ENCODE results near the gene OPRM1.

The OPRM1 gene

GRCh38 chr6:154243793-154244750, 205.0 kb downstream of the OPRM1 start:
- no peak for DNase-seq

GRCh38 chr6:154245506-154245905, 206.5 kb downstream of the OPRM1 start:
- peak in 1 of 2 donors; percentile 60 for DNase-seq

- DNase-seq = no peak
These were observed 207.7 kb downstream of the OPRM1 start for GRCh38 chr6:154246723-154247118.

- peak in 1 of 2 donors; percentile 66 for DNase-seq
These were observed 208.2 kb downstream of the OPRM1 start for GRCh38 chr6:154247119-154247861.

- peak; percentile 30 to 77 for DNase-seq
These were observed 210.7 kb downstream of the OPRM1 start for GRCh38 chr6:154249499-154250298.

- DNase-seq = no peak
These were observed 212.1 kb downstream of the OPRM1 start for GRCh38 chr6:154251116-154251515.

GRCh38 chr6:154252678-154253077, 213.6 kb downstream of the OPRM1 start:
- no peak for DNase-seq

GRCh38 chr6:154257067-154257466, 218.0 kb downstream of the OPRM1 start:
- peak in 1 of 2 donors; percentile 42 for DNase-seq

- DNase-seq = no peak
These were observed 219.2 kb downstream of the OPRM1 start for GRCh38 chr6:154258064-154258757.

GRCh38 chr6:154261688-154262397, 222.8 kb downstream of the OPRM1 start:
- no peak for DNase-seq

- no peak for DNase-seq
These were observed 227.6 kb downstream of the OPRM1 start for GRCh38 chr6:154266560-154267099.

- DNase-seq = no peak
These were observed 228.6 kb downstream of the OPRM1 start for GRCh38 chr6:154267508-154268106.

GRCh38 chr6:154268486-154268885, 229.4 kb downstream of the OPRM1 start:
- DNase-seq = no peak

- no peak for DNase-seq
These were observed 235.1 kb downstream of the OPRM1 start for GRCh38 chr6:154274168-154274567.

GRCh38 chr6:154276810-154277628, 238.0 kb downstream of the OPRM1 start:
- peak in 1 of 2 donors; percentile 77 for DNase-seq

- no peak for DNase-seq
These were observed 238.6 kb downstream of the OPRM1 start for GRCh38 chr6:154277629-154278017.

GRCh38 chr6:154280521-154280920, 241.5 kb downstream of the OPRM1 start:
- no peak for DNase-seq

GRCh38 chr6:154284313-154284853, 245.3 kb downstream of the OPRM1 start:
- no peak for DNase-seq

- DNase-seq = no peak
These were observed 246.8 kb downstream of the OPRM1 start for GRCh38 chr6:154285826-154286225.

Data from CD4-positive, alpha-beta T cell treated with Interleukin-4 for 1 hour (primary cell).